ENCODE results near the gene CYP24A1. TPM values are rescaled to one million over a fixed set of nuclear protein-coding genes. Genes with fewer than 3 reads are reported as not detected.

Gene CYP24A1
- total and polyA plus RNA-seq, 2 of the 8 experiments (the other 6 are each of a cell fraction or from before 2014, with no cell fraction given): not detected

DNA sequence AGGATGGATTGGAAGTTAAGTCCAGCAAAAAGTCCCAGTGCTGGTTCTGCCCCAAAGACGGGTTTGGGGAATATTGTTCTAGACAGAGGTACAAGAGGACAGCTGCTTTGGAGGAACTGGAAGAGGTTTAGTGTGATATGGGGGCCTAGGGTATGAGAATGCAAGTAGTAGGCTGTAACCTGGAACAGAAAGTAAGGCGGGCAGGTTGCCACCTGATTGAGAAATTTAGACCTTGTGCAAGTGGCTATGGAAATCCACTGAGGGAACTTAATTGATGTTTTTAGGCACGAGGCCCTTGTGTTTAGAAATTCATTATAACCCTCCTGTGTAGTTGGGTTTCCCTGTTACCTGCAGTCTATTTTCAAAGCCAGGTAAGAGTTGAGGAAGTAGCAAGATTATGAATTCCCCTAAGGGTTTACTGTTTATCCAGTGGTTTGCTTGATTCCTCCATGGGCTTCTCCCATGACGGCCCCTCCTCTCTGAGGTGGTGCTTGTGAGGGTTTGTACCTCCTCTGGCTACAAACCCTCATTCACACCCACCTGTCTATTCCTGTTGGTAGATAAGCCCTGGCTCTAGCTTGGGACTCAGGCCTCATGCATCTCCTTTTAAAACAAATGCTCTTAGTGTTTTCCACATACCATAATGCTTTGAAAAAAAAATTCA, 61.4 kb downstream of the CYP24A1 start (continued):
- TF ChIP-seq FOSL1 (IDR thresholded peaks at IDR 0.05; ENCODE audit: insufficient read depth, low read depth, low read length) (no peak), SRF (IDR thresholded peaks at IDR 0.05; ENCODE audit: low read depth, low read length) (no peak), ZNF274 (IDR thresholded peaks at IDR 0.05; ENCODE audit: borderline replicate concordance, extremely low read depth, low read length) (no peak), SAP30 (IDR thresholded peaks at IDR 0.05; ENCODE audit: insufficient read depth, insufficient replicate concordance, low read length) (no peak)
